HG02938 (cell line): ENCODE measurements around the gene RPP25L.

ENCODE experiments used
- ATAC-seq: cut with Tn5 transposase; IDR thresholded peaks from one replicate; pipeline ENCODE4 v1.9.1; 2021; ENCODE audit warnings: mild to moderate bottlenecking, moderate library complexity; ENCODE audit not compliant: unreplicated experiment

RPP25L gene

GRCh38 chr9:34588671-34589635 lies 22.9 kb downstream of the RPP25L start:
- no peak for ATAC-seq

GRCh38 chr9:34587271-34587670 lies 24.6 kb downstream of the RPP25L start:
- no peak for ATAC-seq

GRCh38 chr9:34585946-34586669 lies 25.8 kb downstream of the RPP25L start:
- no peak for ATAC-seq

- ATAC-seq: no peak
These were observed 26.9 kb downstream of the RPP25L start for GRCh38 chr9:34584970-34585369.

GRCh38 chr9:34582787-34583186 lies 29.1 kb downstream of the RPP25L start:
- no peak for ATAC-seq

- ATAC-seq: no peak
These were observed 30.6 kb downstream of the RPP25L start for GRCh38 chr9:34581318-34581717.

- ATAC-seq: no peak
These were observed 31.5 kb downstream of the RPP25L start for GRCh38 chr9:34580358-34580757.

GRCh38 chr9:34579808-34580163 lies 32.1 kb downstream of the RPP25L start:
- no peak for ATAC-seq

GRCh38 chr9:34579104-34579807 lies 32.6 kb downstream of the RPP25L start:
- ATAC-seq: no peak

- no peak for ATAC-seq
These were observed 33.4 kb downstream of the RPP25L start for GRCh38 chr9:34578241-34579103.

GRCh38 chr9:34577400-34578240 lies 34.3 kb downstream of the RPP25L start:
- ATAC-seq: no peak

- no peak for ATAC-seq
These were observed 35.1 kb downstream of the RPP25L start for GRCh38 chr9:34576597-34577399.

GRCh38 chr9:34575862-34576596 lies 35.9 kb downstream of the RPP25L start:
- ATAC-seq: no peak

- no peak for ATAC-seq
These were observed 36.7 kb downstream of the RPP25L start for GRCh38 chr9:34575241-34575640.

GRCh38 chr9:34574571-34574970 lies 37.3 kb downstream of the RPP25L start:
- no peak for ATAC-seq

- ATAC-seq: no peak
These were observed 38.1 kb downstream of the RPP25L start for GRCh38 chr9:34573599-34574325.

GRCh38 chr9:34572628-34573027 lies 39.3 kb downstream of the RPP25L start:
- no peak for ATAC-seq
